ENCODE measurements around the gene COQ10A. TPM values are rescaled to one million over a fixed set of nuclear protein-coding genes. Genes with fewer than 3 reads are reported as not detected.
"Not testable (repeated sequence)": the region's sequence is repeated elsewhere in the genome, so short reads cannot be mapped to it uniquely, and the experiment has no call there.

Gene COQ10A
- total RNA-seq, 2 donors from 2014 or later, result 20.5 to 23.2 TPM

GRCh38 chr12:56282030-56282429 lies 15.3 kb downstream of the COQ10A start:
- 95 to 96% methylated on average over 5 to 6 of the region's 6 CpGs for WGBS, 2 experiments (ENCODE audit: insufficient coverage in 1 of 2, insufficient read length in 1 of 2)
- Histone ChIP-seq H3K4me3 (ENCODE audit: low read length) (no peak overlapping the region), H3K4me1 (ENCODE audit: control insufficient read depth, insufficient read depth, low read length) (no peaks in the 10 kb centered on the region), H3K36me3 (ENCODE audit: control insufficient read depth, insufficient read depth, low read length) (peaks cover 69% of the 10 kb centered on the region), H3K27me3 (ENCODE audit: control insufficient read depth, insufficient read depth, low read length, poor library complexity, severe bottlenecking) (no peaks in the 10 kb centered on the region), H3K9ac (ENCODE audit: extremely low read depth, low read length, poor library complexity, severe bottlenecking) (no peak overlapping the region), H3K9me3 (ENCODE audit: control insufficient read depth, low read length) (no peaks in the 10 kb centered on the region), H3K27ac (ENCODE audit: low read depth, low read length) (no peak overlapping the region)
- Mint-ChIP-seq H3K4me1 (no peaks in the 10 kb centered on the region), H3K36me3 (ENCODE audit: low read depth) (peaks cover 55% of the 10 kb centered on the region), H3K27ac (no peak overlapping the region), H3K27me3 (ENCODE audit: insufficient read depth) (no peaks in the 10 kb centered on the region), H3K9me3 (no peaks in the 10 kb centered on the region), H3K4me3 (no peak overlapping the region)
- no peak for DNase-seq
- TF ChIP-seq CTCF (conservative IDR thresholded peaks at IDR 0.05), result no peak

- Mint-ChIP-seq H3K4me1 (no peaks in the 10 kb centered on the region), H3K9me3 (no peaks in the 10 kb centered on the region), H3K36me3 (ENCODE audit: low read depth) (peaks cover 54% of the 10 kb centered on the region), H3K27me3 (ENCODE audit: insufficient read depth) (no peaks in the 10 kb centered on the region), H3K4me3 (no peak overlapping the region), H3K27ac (no peak overlapping the region)
- no peak overlapping the region for H3K9ac ChIP-seq (ENCODE audit: extremely low read depth, low read length, poor library complexity, severe bottlenecking)
- no peak overlapping the region for H3K4me3 ChIP-seq (ENCODE audit: low read length)
- no peaks in the 10 kb centered on the region for H3K9me3 ChIP-seq (ENCODE audit: control insufficient read depth, low read length)
- TF ChIP-seq CTCF (conservative IDR thresholded peaks at IDR 0.05), result no peak
- H3K4me1 ChIP-seq (ENCODE audit: control insufficient read depth, insufficient read depth, low read length), result no peaks in the 10 kb centered on the region
- no CpG with 5 or more reads among the region's 2 CpGs for WGBS, 2 experiments (ENCODE audit: insufficient coverage in 1 of 2, insufficient read length in 1 of 2)
- H3K36me3 ChIP-seq (ENCODE audit: control insufficient read depth, insufficient read depth, low read length), result peaks cover 66% of the 10 kb centered on the region
- DNase-seq, result no peak
- H3K27ac ChIP-seq (ENCODE audit: low read depth, low read length), result no peak overlapping the region
- H3K27me3 ChIP-seq (ENCODE audit: control insufficient read depth, insufficient read depth, low read length, poor library complexity, severe bottlenecking), result no peaks in the 10 kb centered on the region
Observed at GRCh38 chr12:56282579-56282978, 15.8 kb downstream of the COQ10A start.

- H3K4me1 ChIP-seq (ENCODE audit: control insufficient read depth, insufficient read depth, low read length); H3K4me3 ChIP-seq (ENCODE audit: low read length); H3K9me3 Mint-ChIP-seq; H3K27ac Mint-ChIP-seq; DNase-seq; H3K9ac ChIP-seq (ENCODE audit: extremely low read depth, low read length, poor library complexity, severe bottlenecking); H3K27me3 ChIP-seq (ENCODE audit: control insufficient read depth, insufficient read depth, low read length, poor library complexity, severe bottlenecking); H3K27ac ChIP-seq (ENCODE audit: low read depth, low read length); H3K4me3 Mint-ChIP-seq; H3K4me1 Mint-ChIP-seq; H3K9me3 ChIP-seq (ENCODE audit: control insufficient read depth, low read length); H3K27me3 Mint-ChIP-seq (ENCODE audit: insufficient read depth): not testable (repeated sequence)
- H3K36me3 Mint-ChIP-seq (ENCODE audit: low read depth), result peaks cover 49% of the 10 kb centered on the region
- peaks cover 69% of the 10 kb centered on the region for H3K36me3 ChIP-seq (ENCODE audit: control insufficient read depth, insufficient read depth, low read length)
- WGBS, 2 experiments (ENCODE audit: insufficient coverage in 1 of 2, insufficient read length in 1 of 2), result 94 to 100% methylated on average over 2 to 5 of the region's 5 CpGs
Observed at GRCh38 chr12:56284263-56284662, 17.5 kb downstream of the COQ10A start.
